Measurements from ENCODE around the gene BMP4. TPM values are rescaled to one million over a fixed set of nuclear protein-coding genes. Genes with fewer than 3 reads are reported as not detected.
A peak's percentile ranks its signal among the peaks of the same experiment; 100 is the strongest.

Gene BMP4
- 27.6 to 35.2 TPM (median 34.2 TPM) in 3 replicates for total RNA-seq

- Mint-ChIP-seq H3K27ac (peak within 1 kb of the TSS; percentile 86), H3K27me3 (ENCODE audit: low read depth) (peaks cover 27% of the 10 kb centered on the region)
Measured at GRCh38 chr14:53956427-53957201, at the start of gene BMP4. Gene BMP4 (minus strand): TSS chr14:53956825. CDS start chr14:53952222, 4,603 bp downstream.

DNA sequence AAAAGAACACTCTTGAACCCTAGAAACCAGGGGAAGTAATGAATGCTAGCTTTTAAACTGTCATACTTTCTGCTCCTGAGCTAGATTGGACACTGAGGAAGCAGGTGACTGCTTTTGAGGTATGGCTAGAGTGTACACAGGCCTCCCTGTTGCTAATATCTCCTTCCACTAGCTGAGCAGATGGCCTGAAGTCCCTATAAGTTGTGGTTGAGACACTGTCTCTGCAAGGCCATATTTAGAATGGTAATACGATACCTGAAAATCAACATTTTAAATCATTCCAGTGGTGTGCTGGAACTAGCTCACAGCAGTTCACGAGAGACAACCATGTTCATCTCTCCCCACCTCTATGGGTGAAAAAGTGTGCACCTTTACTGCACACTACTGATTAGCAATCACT lies 46.4 kb upstream of the BMP4 start:
- Mint-ChIP-seq H3K4me1 (peaks cover 47% of the 10 kb centered on the region), H3K9me3 (peaks cover 12% of the 10 kb centered on the region), H3K27me3 (ENCODE audit: low read depth) (no peaks in the 10 kb centered on the region), H3K27ac (peak overlapping the region; percentile 80), H3K4me3 (no peak overlapping the region), H3K36me3 (no peaks in the 10 kb centered on the region)
- no peak for TF ChIP-seq CTCF (IDR thresholded peaks at IDR 0.05; ENCODE audit: unreplicated experiment)
- no peak for DNase-seq (ENCODE audit: low spot score in 2 of 2, unreplicated experiment in 2 of 2)

More at GRCh38 chr14:53956427-53957201, at the start of gene BMP4:
- TF ChIP-seq CTCF (IDR thresholded peaks at IDR 0.05; ENCODE audit: unreplicated experiment): no peak
- DNase-seq (ENCODE audit: low spot score in 2 of 2, unreplicated experiment in 2 of 2): peak; percentile 54 to 66
- H3K4me3 Mint-ChIP-seq: peak within 1 kb of the TSS; percentile 93
- no peaks in the 10 kb centered on the region for H3K9me3 Mint-ChIP-seq
- H3K4me1 Mint-ChIP-seq: peaks cover 36% of the 10 kb centered on the region
- H3K36me3 Mint-ChIP-seq: no peaks in the 10 kb centered on the region

GRCh38 chr14:54002653-54003052 lies 46.0 kb upstream of the BMP4 start:
- no peaks in the 10 kb centered on the region for H3K27me3 Mint-ChIP-seq (ENCODE audit: low read depth)

GRCh38 chr14:54001189-54001878 lies 44.7 kb upstream of the BMP4 start:
- H3K36me3 Mint-ChIP-seq: no peaks in the 10 kb centered on the region
- no peak for DNase-seq (ENCODE audit: low spot score in 2 of 2, unreplicated experiment in 2 of 2)
- no peak for TF ChIP-seq CTCF (IDR thresholded peaks at IDR 0.05; ENCODE audit: unreplicated experiment)
- peak overlapping the region; percentile 94 for H3K27ac Mint-ChIP-seq
- no peaks in the 10 kb centered on the region for H3K27me3 Mint-ChIP-seq (ENCODE audit: low read depth)
- H3K4me1 Mint-ChIP-seq: peaks cover 48% of the 10 kb centered on the region
- H3K4me3 Mint-ChIP-seq: no peak overlapping the region
- peaks cover 6% of the 10 kb centered on the region for H3K9me3 Mint-ChIP-seq

More at GRCh38 chr14:54002653-54003052, 46.0 kb upstream of the BMP4 start:
- Mint-ChIP-seq H3K27ac (peak overlapping the region; percentile 80), H3K9me3 (peaks cover 12% of the 10 kb centered on the region), H3K36me3 (no peaks in the 10 kb centered on the region), H3K4me1 (peaks cover 48% of the 10 kb centered on the region), H3K4me3 (no peak overlapping the region)
- TF ChIP-seq CTCF (IDR thresholded peaks at IDR 0.05; ENCODE audit: unreplicated experiment): no peak
- DNase-seq (ENCODE audit: low spot score in 2 of 2, unreplicated experiment in 2 of 2): no peak

GRCh38 chr14:54000341-54000811 lies 43.8 kb upstream of the BMP4 start:
- no peaks in the 10 kb centered on the region for H3K27me3 Mint-ChIP-seq (ENCODE audit: low read depth)
- no peak for TF ChIP-seq CTCF (IDR thresholded peaks at IDR 0.05; ENCODE audit: unreplicated experiment)
- H3K4me1 Mint-ChIP-seq: peaks cover 48% of the 10 kb centered on the region
- no peaks in the 10 kb centered on the region for H3K36me3 Mint-ChIP-seq
- no peak overlapping the region for H3K4me3 Mint-ChIP-seq
- H3K9me3 Mint-ChIP-seq: no peaks in the 10 kb centered on the region
- H3K27ac Mint-ChIP-seq: peak overlapping the region; percentile 99
- no peak for DNase-seq (ENCODE audit: low spot score in 2 of 2, unreplicated experiment in 2 of 2)
